HepG2 (cell line): ENCODE results near the gene ZMPSTE24.

Experiments
- MEF2D ChIP-seq: sonication (generic); formaldehyde crosslinking; IDR thresholded peaks from 2 replicates; pipeline ENCODE4 v1.5.1; 2020; ENCODE audit warnings: mild to moderate bottlenecking, missing genetic modification reagents
- TARDBP ChIP-seq: sonication (generic); formaldehyde crosslinking; IDR thresholded peaks from 2 replicates; pipeline ENCODE4 v1.8.0; 2022; ENCODE audit warnings: mild to moderate bottlenecking, missing genetic modification reagents
- ZNF232 ChIP-seq: sonication (generic); formaldehyde crosslinking; IDR thresholded peaks from 2 replicates; pipeline ENCODE4 v1.4.0; 2020; ENCODE audit warnings: missing genetic modification reagents, borderline replicate concordance
- ZNF549 ChIP-seq: sonication (generic); formaldehyde crosslinking; IDR thresholded peaks from 2 replicates; pipeline ENCODE4 v1.5.0; 2020; ENCODE audit warnings: missing genetic modification reagents
- ZNF567 ChIP-seq: sonication (generic); formaldehyde crosslinking; IDR thresholded peaks from 2 replicates; pipeline ENCODE4 v1.8.1; 2023; ENCODE audit warnings: mild to moderate bottlenecking, missing genetic modification reagents, borderline replicate concordance
- TF ChIP-seq, protein P1 (sequence below): sonication (generic); formaldehyde crosslinking; conservative IDR thresholded peaks from 2 replicates; pipeline ENCODE4 v1.5.0; 2020; ENCODE audit warnings: missing genetic modification reagents

DNA sequence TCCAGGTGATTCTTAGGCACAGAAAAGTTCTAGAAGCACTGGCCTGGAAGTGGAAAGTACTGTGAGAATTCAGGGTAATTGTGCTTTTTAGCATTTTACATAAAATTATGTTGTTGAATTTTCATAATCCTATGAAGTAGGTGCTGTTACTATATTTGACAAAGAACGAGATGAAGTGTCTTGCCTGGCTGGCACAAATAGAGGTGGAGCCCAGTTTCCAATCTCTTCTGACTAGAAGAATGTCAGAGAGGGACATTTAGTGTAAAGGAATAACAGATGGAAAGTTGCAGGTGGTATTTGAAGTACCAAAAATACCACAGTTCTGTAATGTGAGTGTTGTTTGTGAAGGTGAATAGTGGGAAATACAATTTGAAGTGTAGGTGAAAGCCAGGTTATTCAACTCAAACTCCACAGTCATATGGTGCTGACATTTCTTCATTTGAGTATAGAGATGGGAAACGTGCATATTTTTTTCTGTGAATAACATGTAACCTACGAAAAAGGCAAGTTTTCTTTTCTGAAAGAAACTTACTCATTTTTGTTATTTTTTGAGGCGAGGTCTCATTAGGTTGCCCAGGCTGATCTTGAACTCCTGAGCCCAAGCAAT, 13.8 kb upstream of the ZMPSTE24 start:
- TF ChIP-seq ZNF549 (CRISPR knock-in tag) = no peak
- no peak for TF ChIP-seq ZNF232
- TF ChIP-seq, protein P1, sequence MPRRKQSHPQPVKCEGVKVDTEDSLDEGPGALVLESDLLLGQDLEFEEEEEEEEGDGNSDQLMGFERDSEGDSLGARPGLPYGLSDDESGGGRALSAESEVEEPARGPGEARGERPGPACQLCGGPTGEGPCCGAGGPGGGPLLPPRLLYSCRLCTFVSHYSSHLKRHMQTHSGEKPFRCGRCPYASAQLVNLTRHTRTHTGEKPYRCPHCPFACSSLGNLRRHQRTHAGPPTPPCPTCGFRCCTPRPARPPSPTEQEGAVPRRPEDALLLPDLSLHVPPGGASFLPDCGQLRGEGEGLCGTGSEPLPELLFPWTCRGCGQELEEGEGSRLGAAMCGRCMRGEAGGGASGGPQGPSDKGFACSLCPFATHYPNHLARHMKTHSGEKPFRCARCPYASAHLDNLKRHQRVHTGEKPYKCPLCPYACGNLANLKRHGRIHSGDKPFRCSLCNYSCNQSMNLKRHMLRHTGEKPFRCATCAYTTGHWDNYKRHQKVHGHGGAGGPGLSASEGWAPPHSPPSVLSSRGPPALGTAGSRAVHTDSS (CRISPR knock-in tag) = no peak
- no peak for TF ChIP-seq TARDBP (CRISPR knock-in tag)
- no peak for TF ChIP-seq MEF2D (CRISPR knock-in tag)
- TF ChIP-seq ZNF567 (CRISPR knock-in tag) = no peak
